ENCODE results near the gene NLRP8.
"Not testable (repeated sequence)": the region's sequence is repeated elsewhere in the genome, so short reads cannot be mapped to it uniquely, and the experiment has no call there.

NLRP8 gene

DNA sequence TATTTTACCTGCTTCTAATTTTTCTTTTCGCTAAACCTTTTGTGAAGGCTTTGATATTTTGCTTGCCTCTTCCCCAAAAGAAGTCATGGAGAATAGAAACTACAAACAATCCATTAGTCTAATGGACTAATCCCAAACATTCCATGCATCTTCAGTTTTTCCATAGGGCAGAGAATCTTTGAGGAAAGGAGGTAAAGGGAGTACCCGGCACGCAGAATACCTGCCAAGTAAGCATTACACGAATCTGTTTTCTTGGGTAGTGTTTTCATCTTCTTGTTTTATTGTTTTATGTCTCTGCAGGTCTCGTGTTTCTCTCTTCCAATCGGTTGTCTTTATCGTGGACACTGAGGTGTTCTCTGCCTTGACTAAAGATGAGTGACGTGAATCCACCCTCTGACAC lies at the start of gene NLRP8:
TSS of gene NLRP8 (plus strand) at position 301 of the 400 bp plus-strand sequence.
- DNase-seq, result no peak

DNA sequence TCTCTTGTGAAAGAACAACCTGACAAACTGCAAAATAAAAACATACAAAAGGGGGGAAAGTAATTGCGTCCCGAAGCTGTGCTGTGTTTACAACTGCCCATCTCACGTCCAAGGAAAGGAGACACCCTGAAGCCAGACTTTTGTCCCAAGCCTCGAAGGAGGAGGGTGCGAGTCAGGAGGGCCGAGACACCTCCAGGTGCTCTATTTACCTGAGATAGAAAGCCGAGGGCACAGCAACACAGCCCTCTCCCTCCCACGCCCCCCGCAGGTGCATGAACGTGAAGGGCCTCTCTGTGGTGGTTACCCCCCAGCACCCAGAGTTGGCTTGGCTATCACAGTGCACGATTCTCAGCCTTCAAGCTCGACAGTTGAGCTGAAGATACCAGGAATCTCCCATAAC lies 48.7 kb upstream of the NLRP8 start:
- no peak for DNase-seq

DNA sequence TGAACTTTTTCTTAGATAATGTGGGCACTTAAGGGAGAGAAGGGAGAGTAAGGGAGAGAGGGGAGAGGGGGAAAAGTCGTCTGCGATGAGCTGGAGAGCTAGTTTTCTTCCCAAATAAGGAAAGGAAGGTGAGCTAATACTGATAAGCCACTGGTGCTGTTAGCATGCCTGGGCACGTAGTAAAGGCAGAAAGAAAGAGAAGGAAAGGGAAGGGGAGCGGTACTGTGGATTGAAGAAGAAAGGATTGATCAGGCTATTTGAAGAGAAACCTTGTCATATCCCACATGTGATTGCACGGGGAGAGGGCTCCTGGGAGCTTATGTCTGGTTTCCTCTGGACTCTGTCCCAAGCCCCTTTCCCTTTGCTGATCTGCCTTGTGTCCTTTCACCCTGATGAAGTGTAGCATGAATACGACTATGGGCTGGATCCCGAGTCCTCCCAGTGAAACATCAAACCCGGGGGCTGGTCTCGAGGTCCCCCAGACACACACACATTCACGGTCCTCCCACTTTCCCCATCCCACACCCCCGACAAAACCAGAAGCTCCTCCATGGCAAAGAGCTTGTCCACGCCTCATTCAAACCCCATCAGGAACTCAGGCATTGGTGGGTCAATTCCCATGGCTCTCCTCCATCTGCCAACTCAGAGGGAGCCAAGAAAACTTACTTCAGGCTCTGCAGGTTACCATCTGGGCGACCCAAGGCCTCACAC lies 46.1 kb upstream of the NLRP8 start:
- no peak for DNase-seq

DNA sequence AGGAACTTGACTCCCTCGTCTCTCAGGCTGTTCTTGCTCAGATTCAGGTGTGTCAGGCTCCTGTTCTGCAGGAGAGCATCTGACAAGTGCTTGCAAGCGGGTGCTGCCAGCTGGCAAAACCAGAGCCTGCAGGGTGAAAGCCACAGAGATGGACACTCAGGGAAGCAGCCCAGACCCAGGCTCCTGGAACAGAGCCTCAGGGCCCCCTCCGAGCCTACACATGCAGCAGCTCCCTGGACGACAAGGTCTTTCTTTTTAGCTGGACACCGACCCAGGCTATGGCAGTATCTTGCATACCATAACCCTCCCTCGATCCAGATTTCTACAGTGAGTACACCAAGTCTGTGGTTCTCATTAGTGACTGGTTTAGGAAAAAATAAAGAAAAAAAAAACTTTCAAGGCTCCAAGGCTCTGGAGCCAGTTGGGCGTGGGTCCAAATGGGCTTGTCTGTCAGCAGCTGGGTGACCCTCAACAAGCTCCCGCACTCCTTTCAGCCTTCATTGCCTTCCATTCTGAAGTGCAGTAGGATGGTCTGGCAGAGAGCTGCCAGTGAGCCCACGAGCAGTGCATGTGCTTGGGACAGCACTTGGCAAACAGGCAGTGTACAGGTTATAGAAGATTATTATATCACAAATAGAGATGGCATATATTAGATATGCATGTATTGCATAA lies 45.4 kb upstream of the NLRP8 start:
- no peak for DNase-seq

DNA sequence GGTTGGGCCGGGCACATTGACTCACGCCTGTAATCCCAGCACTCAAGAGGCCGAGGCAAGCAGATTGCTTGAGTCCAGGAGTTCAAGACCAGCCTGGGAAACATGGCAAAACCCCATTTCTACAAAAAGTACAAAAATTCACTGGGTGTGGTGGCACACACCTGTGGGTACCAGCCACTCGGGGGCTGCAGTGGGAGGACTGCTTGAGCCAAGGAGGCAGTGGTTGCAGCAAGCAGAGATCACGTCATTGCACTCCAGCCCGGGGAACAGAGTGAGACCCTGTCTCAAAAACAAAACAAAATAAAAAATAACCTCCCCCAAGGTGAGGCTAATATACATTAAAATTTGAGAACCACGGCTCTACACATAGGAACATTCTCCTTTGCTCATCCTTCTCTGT lies 40.3 kb upstream of the NLRP8 start:
- no peak for DNase-seq

DNA sequence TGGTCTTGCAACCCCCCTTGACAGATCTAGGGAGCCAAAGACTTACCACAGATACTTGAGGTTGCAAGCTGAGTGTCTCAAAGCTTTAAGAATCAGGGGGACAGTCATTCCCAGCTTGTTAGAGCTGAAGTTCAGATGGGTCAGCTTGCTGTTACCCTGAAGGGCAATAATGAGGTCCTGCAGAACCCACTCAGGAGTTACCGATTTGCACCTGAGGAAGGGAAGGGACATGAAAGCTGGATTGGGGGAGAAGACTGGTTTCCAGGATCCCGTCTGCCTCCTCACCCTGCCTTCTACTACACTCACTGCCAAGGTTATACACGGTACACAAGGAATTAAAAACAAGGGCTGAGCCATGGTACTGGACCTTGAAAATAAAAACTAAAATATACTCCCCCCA lies 39.9 kb upstream of the NLRP8 start:
- DNase-seq, result no peak

DNA sequence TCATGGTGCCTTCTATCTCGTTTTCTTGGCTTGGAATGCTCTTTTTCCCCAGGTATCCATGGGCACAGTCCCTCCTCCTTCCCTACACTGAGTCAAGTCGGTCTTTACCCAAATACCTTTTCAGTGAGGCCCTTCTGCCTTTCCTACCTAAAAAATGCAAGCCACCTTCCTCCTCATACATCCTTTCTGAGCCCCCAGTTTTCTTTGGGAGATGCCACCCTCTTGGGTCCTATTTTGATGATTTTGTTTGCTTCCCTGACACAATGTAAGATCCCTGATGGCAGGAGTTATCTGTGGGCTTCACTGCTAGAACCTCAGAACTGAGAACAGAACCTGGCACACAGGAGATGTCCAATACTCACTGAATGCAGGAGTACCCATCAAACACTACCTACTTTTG lies 37.8 kb upstream of the NLRP8 start:
- no peak for DNase-seq

DNA sequence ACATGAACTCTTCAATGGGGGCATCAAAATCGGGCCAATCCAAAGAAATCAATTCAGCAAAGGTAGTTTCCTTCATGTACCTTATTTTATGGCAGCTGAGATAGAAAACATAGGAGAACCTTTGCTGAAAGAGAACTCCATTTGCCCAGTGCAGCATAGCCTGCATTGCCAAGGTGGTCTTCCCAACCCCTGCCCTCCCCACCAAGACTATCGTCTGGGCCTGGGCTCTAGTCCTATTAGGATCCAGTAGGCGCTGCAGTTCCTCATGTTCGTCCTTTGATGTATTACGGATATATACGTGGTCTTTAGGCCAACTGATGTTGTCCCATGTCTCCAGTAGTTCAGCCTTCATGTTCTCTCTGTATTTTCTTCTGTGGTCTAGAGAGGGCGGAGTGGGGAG lies 34.7 kb upstream of the NLRP8 start:
- no peak for DNase-seq

DNA sequence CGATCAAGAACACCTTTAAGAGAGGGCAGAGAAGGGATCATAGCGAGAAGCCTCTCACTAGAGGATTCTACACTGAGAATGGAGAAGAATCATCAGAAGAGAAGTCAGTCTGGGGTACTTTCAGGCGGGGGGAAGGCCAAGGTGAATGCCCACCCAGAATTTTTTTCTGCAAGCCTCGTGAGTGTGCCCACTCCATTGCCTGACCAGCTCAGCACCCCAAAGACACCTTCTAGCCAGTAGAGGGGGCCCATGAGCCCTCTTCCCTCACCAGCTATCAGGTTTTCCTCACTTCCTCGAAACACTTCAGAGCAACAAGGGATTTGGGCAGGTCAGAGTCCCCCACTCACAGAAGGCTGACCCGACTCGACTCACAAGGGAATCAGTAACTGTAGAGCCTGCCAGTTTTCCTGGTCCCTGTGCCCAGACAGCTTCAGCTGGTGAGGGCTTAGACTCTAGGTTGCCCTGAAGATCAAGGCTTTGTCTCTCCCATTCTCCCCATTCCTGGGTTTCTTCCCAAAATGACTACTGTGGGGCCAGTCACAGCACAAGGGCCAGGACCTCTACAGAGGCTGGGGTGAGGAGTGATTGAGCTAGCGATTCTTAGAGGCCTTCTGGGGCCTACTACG lies 33.9 kb upstream of the NLRP8 start:
- DNase-seq, result no peak

DNA sequence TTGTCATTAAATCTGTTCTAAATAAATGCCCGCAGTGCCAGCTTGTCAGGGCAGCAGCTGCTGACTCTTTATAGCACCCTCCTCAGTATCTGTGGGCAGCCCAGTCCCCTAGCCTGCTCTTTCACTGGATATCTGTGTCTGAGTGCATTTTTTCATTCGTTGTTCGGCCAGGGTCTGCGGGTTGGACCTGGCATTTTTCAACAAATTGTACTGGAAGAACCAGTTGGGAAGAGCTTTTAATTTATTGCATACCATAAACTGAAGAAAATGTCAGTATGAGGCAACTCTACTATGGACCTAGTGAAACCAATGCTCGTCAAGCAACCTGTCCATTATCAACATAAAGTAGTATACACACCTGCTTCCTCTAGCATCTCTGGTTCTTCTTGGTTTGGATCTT lies 24.1 kb upstream of the NLRP8 start:
- DNase-seq, result no peak

DNA sequence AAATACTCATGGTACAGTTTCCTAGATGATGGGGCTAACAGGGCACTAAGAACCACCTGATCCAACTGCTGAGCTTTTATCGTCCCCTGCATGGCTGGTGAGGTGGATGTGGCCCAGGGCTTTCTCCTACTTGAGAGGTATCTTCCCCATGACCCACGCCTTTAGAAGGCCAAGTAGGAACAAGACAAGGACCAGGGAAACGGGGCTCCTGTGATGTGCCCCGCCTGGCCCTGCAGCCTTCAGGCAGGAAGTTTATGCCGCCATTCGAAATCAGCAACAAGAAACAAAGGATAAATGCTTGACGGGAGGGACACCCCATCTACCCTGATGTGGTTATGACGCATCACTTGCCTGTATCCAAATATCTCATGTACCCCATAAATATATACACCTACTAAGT lies 19.6 kb upstream of the NLRP8 start:
- DNase-seq, result no peak

DNA sequence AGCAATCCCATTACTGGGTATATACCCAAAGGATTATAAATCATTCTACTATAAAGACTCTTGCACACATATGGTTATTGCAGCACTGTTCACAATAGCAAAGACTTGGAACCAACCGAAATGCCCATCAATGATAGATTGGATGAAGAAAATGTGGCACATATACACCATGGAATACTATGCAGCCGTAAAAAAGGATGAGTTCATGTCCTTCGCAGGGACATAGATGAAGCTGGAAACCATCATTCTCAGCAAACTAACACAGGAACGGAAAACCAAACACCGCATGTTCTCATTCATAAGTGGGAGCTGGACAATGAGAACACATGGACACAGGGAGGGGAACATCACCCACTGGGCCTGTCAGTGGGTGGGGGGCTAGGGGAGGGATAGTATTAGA lies 18.4 kb upstream of the NLRP8 start:
- not testable (repeated sequence) for DNase-seq

DNA sequence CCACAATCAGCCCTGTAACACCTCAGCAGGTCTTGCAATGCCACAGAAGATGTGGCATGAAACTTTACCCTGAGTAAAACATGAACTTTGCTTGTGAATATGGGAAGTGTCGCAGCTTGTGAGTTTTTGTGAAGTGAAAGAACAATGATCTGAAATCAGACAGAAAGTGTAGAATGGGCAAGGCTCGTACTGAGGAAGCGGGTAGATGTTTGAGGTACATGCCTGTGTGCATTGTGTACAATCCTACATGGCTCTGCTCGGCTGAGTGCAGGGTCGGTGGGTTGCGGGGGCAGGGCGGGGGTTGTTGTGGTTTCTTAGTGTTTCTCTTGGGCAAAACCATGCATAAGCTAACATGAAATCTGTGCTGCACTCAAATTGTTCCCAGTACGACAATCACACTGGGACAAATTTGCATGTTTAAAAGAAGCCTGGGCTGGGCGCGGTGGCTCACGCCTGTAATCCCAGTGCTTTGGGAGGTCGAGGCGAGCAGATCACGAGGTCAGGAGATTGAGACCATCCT lies 16.6 kb upstream of the NLRP8 start:
- no peak for DNase-seq

DNA sequence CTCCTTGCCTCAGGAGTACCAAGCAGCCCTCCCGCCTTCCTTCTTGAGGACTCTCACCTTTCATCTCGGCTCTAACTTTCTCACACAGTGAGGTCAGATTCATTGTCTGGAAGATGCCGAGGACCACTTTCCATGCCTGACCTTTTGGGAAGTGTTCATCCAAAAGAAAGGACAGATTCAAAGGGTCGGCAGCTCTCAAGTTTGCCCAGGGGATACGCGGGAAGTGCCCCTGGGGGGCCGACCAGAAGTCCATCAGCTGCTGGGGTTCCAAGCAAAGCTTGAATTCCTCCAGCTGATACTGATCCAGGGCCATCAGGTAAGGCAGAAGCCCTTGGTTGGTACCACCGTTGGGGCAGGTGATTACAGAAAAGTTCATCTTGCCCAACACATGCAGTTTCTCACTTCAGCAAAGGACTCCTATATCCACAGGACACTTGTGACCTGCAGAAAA lies 15.7 kb upstream of the NLRP8 start, which contains the start of gene NLRP13:
TSS of gene NLRP13 (minus strand) at position 401 of the 451 bp plus-strand sequence. CDS start at position 376, 25 bp downstream.
- DNase-seq, result no peak

DNA sequence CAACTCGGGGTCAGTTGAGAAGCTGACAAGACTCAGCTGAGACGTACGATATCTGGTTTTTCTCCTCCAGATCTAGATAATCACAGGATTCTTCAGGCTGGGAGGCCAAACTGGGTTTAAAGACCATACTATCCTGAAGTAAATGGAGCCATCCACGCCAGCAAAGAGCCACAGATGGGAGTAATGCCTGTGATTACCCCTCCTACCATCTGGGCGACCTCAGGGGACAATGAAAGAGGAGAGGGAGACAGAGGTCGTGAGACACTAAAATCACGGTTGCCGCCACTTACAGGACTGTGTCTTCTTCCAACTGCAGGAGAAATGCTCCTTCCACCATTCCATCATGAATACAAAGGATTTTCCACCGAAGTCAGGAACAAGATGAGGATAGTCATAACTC lies 12.4 kb upstream of the NLRP8 start:
- DNase-seq, result no peak

DNA sequence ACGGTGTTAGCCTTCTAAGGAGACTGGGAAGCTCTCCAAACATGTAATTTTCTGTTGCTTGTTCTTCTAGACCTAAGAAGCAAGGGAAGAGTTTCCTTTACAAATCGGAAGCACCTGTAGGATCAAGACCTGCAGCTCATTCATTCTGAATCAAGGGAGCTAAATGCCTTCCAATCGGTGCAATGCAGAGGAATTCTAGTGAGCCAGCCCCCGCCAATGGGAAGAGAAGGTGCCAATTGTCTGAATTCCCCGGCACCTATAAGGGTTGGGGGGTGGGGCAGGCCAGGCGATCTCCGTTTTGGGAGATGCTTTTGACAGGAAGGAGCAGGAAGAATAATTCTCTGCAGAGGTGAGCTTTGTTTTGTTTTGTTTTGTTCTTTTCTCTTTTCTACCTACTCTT lies 8.4 kb upstream of the NLRP8 start:
- no peak for DNase-seq

DNA sequence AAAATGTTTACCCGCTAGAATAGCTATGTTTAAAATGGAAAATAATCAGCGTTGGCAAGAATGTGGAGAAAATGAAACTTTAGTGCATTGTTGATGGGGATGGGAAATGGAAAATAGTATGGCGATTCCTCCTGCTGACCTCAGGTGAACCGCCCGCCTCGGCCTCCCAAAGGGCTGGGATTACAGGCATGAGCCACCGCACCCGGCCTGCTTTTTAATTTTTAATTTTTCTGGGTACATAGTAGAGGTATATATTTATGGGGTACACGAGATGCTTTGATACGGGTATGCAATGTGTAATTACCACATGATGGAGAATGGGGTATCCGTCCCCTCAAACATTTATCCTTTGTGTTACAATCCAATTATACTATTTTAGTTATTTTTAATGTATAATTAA lies 7.3 kb upstream of the NLRP8 start:
- no peak for DNase-seq

DNA sequence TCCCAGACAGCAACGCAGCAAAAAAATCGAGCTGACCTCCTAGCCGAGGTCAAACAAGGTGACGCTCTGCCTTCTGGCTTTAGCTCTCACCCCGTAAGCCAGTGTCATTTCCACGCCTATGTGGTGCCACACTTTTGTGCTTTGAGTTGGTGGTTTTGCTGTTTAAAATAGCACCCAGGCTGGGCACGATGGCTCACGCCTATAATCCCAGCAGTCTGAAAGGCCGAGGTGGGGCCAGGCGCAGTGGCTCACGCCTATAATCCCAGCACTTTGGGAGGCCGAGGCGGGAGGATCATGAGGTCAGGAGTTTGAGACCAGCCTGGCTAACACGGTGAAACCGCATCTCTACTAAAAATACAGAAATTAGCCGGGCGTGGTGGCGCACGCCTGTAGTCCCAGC lies 2.9 kb downstream of the NLRP8 start:
- not testable (repeated sequence) for DNase-seq

DNA sequence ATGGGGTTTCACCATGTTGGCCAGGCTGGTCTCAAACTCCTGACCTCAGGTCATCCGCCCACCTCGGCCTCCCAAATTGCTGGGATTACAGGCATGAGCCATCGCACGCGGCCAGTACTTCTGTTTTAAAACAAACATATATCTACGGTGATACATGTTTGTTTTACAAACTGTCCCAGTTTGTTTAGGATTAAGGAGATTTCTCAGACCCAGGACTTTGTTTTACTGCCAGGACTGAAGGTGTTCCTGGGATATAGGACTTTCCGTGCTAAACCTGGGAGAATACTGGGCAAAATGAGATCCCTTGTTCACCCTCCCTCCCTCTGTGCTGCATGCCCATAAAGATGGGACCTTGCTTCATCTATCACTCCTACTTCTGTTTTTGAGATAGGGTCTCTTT lies 8.8 kb downstream of the NLRP8 start:
- no peak for DNase-seq

DNA sequence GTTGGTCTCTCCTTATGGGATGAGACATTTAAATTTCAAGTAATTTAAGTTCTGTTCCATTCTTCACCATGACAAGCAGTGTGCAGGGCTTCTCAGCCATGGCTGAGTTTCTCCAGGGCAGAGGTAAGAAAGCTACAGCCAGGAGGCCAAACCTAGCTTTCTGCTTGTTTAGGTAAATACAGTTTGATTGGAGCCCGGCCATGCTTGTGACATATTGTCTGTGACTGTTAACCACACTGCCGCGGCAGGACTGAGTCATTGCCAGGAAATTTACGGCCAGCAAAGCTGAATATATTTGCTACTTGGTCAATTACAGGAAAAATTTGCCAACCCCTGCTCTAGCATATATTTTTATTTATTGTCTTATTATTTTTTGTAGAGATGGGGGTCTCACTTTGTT lies 10.7 kb downstream of the NLRP8 start:
- DNase-seq, result no peak

DNA sequence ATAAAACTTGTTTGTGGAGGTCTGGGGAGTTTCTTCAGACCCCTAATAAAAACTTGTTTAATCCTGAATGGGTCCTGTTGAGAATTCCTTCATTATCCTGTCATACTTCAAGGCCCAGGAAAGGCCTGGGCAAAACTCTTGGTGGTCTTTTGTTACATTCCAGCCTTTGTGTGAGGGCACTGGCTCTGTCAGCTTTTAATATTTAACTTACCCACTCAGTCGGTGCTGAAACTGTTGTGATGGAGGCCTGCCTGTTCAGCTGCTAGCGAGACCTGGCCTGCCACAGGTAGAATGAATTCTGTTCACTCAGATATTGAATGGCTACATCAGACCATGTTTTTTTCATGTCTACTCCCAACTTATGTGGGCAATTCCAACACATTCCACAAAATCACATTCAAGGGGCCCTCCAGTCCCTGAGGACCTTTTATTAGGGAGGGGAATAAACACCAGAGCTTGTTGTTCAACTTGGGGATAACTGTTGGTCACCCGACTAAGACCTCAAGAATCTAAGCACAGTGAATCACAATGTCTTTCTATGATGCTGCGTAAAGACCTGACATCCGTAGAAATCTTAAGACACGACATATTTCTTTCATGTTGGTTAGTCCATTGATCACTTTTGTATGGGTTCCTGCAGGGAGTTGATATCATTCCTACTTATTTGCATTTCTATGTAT lies 12.5 kb downstream of the NLRP8 start:
- no peak for DNase-seq

DNA sequence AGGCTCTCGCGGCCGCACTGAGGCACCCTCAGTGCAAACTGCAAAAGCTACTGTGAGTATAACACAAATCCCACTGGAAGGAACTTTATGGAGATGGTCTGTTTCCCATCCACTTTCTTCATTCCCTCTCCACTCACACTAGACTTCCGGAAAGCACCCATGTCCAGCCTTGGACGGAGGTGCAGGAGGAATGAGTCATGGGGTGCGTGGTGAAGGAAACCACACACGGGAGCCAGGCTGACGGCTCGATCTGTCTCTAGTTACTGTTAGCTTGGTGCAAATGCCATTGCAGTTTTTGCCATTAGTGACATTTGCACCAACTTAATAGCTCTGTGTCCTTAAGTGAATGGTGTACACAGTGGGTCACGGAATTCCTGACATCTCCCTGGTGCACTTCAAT lies 14.6 kb downstream of the NLRP8 start:
- DNase-seq, result no peak

DNA sequence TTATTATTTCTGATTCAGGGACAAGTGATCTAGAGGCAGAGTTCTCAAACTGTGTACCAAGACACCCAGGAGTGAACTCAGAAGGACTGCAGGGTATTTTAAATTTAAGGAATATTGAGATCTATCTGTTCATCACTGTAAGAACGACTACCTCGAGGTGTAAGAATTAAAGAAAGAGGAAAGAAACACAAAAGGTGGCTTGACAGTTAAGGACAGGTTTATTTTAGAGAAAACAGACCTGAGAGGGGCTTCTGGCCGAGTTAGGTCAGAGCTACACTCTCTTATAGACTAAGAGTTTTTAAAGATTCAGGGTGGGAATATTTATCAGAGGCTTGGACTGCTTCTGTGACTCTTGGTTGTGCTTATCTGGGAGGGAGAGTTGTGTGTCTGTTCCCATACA lies 26.4 kb downstream of the NLRP8 start:
- no peak for DNase-seq

Data from stimulated activated CD4-positive, alpha-beta T cell treated with anti-CD3 and anti-CD28 coated beads, Interleukin-2, amount 100 ng/mL, for 48 hours (primary cell).